Measurements from ENCODE around the gene TEX264. TPM values are rescaled to one million over a fixed set of nuclear protein-coding genes. Genes with fewer than 3 reads are reported as not detected.

Gene TEX264
- total and polyA plus RNA-seq, 2 experiments from 2014 or later: 10.0 to 13.3 TPM

DNA sequence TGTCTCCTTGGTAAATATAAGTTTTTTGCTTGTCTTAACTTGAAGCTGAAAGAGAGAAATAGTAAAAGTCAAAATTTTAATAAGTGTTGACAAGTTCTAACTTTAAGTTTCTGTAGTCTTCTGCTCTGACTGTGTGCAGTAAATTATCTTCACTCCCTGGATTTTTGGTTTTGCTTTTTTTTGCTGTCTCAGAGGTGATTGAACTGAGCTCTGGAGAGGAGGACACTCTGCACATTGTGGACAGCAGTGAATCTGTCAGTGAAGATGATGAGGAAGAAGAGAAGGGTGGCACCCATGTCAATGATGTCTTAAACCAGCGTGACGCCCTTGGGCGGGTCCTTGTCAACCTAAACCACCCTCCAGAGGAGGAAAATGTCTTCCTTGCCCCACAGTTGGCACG lies 40.5 kb upstream of the TEX264 start:
- no peaks in the 10 kb centered on the region for H3K9me3 Mint-ChIP-seq
- DNase-seq (ENCODE audit: low spot score) (no peak), ATAC-seq (no peak)
- H3K36me3 Mint-ChIP-seq (ENCODE audit: low read depth): peaks cover 48% of the 10 kb centered on the region
- TF ChIP-seq, protein P1, sequence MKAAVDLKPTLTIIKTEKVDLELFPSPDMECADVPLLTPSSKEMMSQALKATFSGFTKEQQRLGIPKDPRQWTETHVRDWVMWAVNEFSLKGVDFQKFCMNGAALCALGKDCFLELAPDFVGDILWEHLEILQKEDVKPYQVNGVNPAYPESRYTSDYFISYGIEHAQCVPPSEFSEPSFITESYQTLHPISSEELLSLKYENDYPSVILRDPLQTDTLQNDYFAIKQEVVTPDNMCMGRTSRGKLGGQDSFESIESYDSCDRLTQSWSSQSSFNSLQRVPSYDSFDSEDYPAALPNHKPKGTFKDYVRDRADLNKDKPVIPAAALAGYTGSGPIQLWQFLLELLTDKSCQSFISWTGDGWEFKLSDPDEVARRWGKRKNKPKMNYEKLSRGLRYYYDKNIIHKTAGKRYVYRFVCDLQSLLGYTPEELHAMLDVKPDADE (IDR thresholded peaks at IDR 0.05): no peak
- TF ChIP-seq, protein P2, sequence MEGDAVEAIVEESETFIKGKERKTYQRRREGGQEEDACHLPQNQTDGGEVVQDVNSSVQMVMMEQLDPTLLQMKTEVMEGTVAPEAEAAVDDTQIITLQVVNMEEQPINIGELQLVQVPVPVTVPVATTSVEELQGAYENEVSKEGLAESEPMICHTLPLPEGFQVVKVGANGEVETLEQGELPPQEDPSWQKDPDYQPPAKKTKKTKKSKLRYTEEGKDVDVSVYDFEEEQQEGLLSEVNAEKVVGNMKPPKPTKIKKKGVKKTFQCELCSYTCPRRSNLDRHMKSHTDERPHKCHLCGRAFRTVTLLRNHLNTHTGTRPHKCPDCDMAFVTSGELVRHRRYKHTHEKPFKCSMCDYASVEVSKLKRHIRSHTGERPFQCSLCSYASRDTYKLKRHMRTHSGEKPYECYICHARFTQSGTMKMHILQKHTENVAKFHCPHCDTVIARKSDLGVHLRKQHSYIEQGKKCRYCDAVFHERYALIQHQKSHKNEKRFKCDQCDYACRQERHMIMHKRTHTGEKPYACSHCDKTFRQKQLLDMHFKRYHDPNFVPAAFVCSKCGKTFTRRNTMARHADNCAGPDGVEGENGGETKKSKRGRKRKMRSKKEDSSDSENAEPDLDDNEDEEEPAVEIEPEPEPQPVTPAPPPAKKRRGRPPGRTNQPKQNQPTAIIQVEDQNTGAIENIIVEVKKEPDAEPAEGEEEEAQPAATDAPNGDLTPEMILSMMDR (conservative IDR thresholded peaks at IDR 0.05; ENCODE audit: low read depth in 2 of 2): no peak
- no peak for TF ChIP-seq ZNF331 (CRISPR knock-in tag; IDR thresholded peaks at IDR 0.05; ENCODE audit: low read depth)
- TF ChIP-seq ZNF114 (CRISPR knock-in tag; IDR thresholded peaks at IDR 0.05): no peak
- no peak for TF ChIP-seq NANOG (IDR thresholded peaks at IDR 0.05; ENCODE audit: borderline replicate concordance)
- H3K4me1 Mint-ChIP-seq: no peaks in the 10 kb centered on the region
- H4K20me1 ChIP-seq (replicated peaks; ENCODE audit: insufficient read depth): no peaks in the 10 kb centered on the region
- H3K4me3 ChIP-seq: no peak overlapping the region
- H3K27ac ChIP-seq (ENCODE audit: low read depth): no peak overlapping the region
- H3K79me2 ChIP-seq (replicated peaks; ENCODE audit: insufficient read depth): 0 out of 2 replicates have a peak, but pooled peaks cover 4% of the 10 kb centered on the region
- no peaks in the 10 kb centered on the region for H3K27me3 ChIP-seq (ENCODE audit: insufficient read depth)
- no peaks in the 10 kb centered on the region for H3K4me1 ChIP-seq (ENCODE audit: insufficient read depth)
- no peaks in the 10 kb centered on the region for H3K27me3 Mint-ChIP-seq (ENCODE audit: insufficient read depth, low read depth, poor library complexity)
- H3K9me2 ChIP-seq (ENCODE audit: insufficient read depth): no peaks in the 10 kb centered on the region
- H2AFZ ChIP-seq: no peak overlapping the region
- H3K36me3 ChIP-seq (ENCODE audit: insufficient read depth): peaks cover 10% of the 10 kb centered on the region; the same call in 1 of the 2 replicates
- H3F3A ChIP-seq (replicated peaks; ENCODE audit: low read depth): no peaks in the 10 kb centered on the region
- H3K27ac Mint-ChIP-seq: no peak overlapping the region
- H3K4me2 ChIP-seq: no peak overlapping the region
- no peak overlapping the region for H3K4me3 Mint-ChIP-seq

DNA sequence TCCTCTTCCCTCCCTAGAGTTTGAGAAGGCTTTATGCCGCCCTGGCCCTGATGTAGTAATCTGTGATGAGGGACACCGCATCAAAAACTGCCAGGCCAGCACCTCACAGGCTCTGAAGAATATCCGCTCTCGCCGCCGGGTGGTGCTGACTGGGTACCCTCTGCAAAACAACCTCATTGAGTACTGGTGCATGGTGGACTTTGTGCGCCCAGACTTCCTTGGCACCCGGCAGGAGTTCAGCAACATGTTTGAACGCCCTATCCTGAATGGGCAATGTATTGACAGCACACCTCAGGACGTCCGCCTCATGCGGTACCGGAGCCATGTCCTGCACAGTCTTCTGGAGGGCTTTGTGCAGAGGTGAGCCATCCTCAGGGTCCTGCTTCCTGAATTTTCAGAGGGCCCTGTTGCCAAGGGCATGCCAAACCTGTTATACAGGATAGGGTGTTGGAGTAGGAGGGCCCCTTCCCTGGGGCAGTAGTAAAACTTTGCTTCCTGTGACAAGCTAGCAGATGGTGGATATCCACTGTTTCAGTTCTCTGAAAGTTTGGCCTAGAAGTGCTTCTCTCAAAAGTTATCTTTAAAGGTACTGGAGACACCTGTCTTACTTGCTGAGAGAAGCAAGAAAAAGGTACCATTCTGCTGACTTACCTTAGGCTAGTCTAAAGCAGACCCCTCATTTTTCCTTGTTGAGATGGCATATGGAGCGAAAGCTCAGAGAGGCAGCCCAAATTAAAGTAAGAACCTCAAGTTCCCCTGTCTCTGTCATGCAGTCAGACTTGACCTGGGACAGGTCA lies 33.7 kb upstream of the TEX264 start:
- no peaks in the 10 kb centered on the region for H3K9me2 ChIP-seq (ENCODE audit: insufficient read depth)
- no peak overlapping the region for H3K4me3 ChIP-seq
- H3K36me3 Mint-ChIP-seq (ENCODE audit: low read depth): peaks cover 60% of the 10 kb centered on the region
- TF ChIP-seq NANOG (IDR thresholded peaks at IDR 0.05; ENCODE audit: borderline replicate concordance): no peak
- no peak for TF ChIP-seq STAT1 (IDR thresholded peaks at IDR 0.05; ENCODE audit: unreplicated experiment)
- H2AFZ ChIP-seq: no peak overlapping the region
- H4K20me1 ChIP-seq (replicated peaks; ENCODE audit: insufficient read depth): peaks cover 4% of the 10 kb centered on the region; the same call in 1 of the 2 replicates
- H3K4me1 ChIP-seq (ENCODE audit: insufficient read depth): no peaks in the 10 kb centered on the region
- no peaks in the 10 kb centered on the region; the same call in 1 of the 2 replicates for H3F3A ChIP-seq (replicated peaks; ENCODE audit: low read depth)
- no peaks in the 10 kb centered on the region for H3K27me3 ChIP-seq (ENCODE audit: insufficient read depth)
- DNase-seq (ENCODE audit: low spot score) (no peak), ATAC-seq (no peak)
- H3K27ac Mint-ChIP-seq: no peak overlapping the region
- H3K36me3 ChIP-seq (ENCODE audit: insufficient read depth): peaks cover 51% of the 10 kb centered on the region
- H3K9me3 Mint-ChIP-seq: no peaks in the 10 kb centered on the region
- H3K27ac ChIP-seq (ENCODE audit: low read depth): no peak overlapping the region; the same call in 1 of the 2 replicates
- H3K79me2 ChIP-seq (replicated peaks; ENCODE audit: insufficient read depth): no peaks in the 10 kb centered on the region
- no peak overlapping the region for H3K4me2 ChIP-seq
- no peak overlapping the region for H3K4me3 Mint-ChIP-seq
- no peaks in the 10 kb centered on the region for H3K4me1 Mint-ChIP-seq
- H3K27me3 Mint-ChIP-seq (ENCODE audit: insufficient read depth, low read depth, poor library complexity): peaks cover 2% of the 10 kb centered on the region

Data from GM23338 (cell line).